GM21576 (cell line): Measurements from ENCODE around the gene EGR4.

Experiments
- ATAC-seq: cut with Tn5 transposase; IDR thresholded peaks from one replicate; pipeline ENCODE4 v1.9.1; 2021; ENCODE audit warnings: mild to moderate bottlenecking, moderate library complexity; ENCODE audit not compliant: unreplicated experiment

Gene EGR4

DNA sequence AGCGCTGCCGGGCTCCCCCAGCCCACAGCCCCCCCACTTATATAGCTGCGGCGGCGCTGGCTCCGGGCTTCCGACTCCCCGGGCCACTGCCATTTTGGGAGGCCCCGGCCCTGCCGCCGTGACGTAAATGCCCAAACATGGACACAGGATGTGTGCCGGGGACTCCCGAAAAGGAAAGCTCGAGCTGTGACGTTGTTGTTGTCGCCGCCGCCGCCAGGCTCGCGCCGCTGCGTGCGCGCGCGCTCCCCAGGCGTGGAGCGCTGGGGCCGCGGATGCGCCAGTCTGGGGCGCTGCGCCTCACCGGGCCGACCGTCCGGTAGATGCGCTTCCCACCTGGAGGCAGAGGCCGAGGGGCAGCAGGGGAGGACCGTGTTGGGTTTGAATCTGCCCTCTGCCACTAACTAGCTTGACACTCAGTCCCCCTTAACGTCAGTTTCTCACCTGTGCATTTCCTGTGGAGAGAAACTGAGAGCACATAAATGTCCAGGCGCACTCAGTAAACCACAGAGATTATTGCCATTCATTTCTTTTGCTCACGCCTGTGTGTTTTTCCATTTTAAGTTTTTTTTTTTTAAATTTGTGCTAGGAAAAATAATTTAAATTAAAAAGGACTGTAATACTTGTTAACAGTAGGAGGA, at the start of gene EGR4:
Gene EGR4, minus strand, starts transcription at position 15 of the 638 bp plus-strand sequence. CDS start 231 bp downstream, outside the sequence.
- peak; percentile 90 for ATAC-seq

DNA sequence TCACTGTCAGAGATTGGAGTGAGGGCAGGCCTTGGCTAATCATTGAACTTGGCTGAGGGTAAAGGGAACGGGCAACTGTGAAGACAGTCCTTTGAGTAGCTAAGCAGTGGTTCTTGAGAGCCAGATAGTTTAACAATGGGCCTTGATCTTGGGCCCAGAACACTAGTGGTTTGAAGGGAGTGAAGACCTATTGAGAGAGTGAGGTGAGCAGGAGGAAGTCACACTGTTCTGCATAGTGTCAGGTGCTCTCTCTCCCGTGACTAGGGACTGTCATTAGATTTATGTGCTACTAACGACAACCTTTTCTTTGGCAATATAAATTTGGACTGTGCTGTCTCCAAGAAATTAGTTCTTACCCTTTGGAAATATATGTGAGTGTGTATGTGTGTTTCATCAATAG, 47.7 kb upstream of the EGR4 start:
- ATAC-seq = no peak

GRCh38 chr2:73339201-73339600, 45.9 kb upstream of the EGR4 start:
- ATAC-seq = no peak

- no peak for ATAC-seq
Measured at GRCh38 chr2:73337828-73338227, 44.5 kb upstream of the EGR4 start.

GRCh38 chr2:73334620-73335019, 41.3 kb upstream of the EGR4 start:
- ATAC-seq = no peak

DNA sequence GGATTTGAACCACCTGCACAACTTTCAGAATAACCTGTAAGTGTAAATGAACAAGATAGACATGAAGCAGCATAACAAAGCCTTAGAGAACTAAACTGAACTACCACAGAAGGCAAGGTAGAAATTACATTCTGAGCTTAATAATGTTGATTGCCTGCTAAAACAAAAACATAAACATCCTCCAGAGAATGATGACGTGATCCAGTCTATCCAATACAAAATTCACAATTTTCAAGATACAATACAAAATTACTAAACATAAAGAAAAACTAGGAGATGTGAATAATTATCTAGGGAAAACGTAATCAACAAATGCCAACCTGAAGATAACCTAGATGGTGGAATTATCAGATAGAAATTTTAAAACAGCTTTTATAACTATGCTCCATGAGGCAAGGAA, 40.7 kb upstream of the EGR4 start:
- no peak for ATAC-seq

- no peak for ATAC-seq
Measured at GRCh38 chr2:73333564-73333963, 40.2 kb upstream of the EGR4 start.

DNA sequence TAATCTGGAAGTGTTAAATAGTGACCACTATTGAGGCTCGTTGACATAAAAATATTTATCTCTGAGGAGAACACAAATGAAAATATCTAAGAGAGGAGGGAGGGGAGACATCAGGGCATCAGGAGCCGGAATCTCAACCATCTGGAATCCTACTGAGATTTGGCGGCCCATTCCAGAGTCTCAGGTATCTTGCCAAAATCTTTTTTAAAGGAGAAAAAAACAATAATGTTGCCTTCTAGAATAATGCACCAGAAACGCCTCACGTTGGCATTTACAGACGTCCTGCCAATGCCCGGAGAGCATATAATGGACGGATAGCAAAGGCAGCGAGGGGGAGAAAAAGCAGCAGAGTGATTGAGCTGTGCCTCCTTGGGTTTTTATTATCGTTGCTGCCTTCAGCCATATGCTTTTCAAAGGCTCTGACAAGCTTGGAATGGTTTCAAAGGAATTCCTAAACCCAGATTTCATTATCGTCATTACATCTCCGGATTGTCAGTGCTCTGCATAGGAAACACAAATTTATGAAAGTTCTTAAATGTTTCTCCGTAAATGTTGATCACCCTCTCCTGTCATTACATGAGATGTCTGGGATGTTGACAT, 30.9 kb upstream of the EGR4 start:
- no peak for ATAC-seq

DNA sequence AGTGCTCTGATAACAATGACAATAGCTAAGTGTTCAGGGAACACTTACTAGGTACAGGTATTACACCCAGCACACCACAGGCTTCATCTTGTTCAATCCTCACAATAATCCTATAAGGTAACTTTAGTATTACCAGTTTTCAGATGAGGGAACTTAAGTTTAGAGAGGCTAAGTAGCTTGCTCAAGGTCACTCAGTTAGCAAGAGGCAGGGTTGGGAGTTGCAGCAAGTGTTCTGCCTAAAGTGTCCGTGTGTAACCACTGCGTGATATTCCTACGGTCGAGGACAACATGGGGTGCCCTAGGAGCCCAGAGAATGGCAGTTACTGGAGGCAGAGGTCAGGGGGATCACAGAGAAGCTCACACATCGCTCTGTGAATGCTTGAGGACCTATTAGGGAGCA, 30.2 kb upstream of the EGR4 start:
- ATAC-seq = no peak

- ATAC-seq = no peak
Measured at GRCh38 chr2:73314441-73314840, 21.1 kb upstream of the EGR4 start.

DNA sequence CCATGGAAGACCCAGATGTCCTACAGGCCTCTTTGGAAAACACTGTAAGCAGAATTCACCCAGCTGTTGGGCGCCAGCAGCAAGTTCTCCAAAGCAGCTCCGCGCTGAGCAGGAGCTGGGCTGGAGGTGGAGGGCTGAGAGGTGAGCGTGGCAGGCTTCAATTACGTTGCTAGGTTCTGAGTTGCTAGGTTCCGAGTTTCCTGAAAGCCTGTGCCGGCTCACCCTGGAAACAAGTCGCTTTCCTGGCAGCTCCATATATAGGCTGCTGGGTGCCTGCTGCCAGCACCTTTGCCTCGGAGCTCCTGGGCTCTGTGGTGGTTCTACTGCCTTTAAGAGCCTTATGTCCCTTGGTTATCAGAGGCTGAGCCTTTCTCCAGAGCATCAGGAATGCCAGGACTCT, 14.4 kb upstream of the EGR4 start:
- no peak for ATAC-seq

DNA sequence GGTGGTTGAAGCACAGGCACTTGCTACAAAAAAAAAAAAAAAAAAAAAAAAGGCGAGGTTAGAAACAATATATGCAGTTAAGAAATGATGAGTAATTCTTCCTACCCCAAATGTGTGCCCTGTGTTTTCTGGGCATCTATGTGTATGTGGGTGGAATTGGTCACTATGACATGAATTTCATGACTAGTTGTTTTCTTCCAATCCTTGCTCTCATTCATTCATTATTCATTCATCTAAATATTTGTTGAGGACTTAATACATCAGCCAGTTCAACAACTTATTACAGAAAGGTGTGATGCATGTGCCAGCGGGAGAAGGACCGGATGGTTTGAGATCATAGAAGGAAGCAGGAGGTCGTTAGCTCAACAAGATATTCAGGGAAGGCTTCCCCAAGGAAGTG, 8.3 kb upstream of the EGR4 start:
- no peak for ATAC-seq

GRCh38 chr2:73300926-73301325, 7.6 kb upstream of the EGR4 start:
- no peak for ATAC-seq

GRCh38 chr2:73297586-73297985, 4.2 kb upstream of the EGR4 start:
- no peak for ATAC-seq

DNA sequence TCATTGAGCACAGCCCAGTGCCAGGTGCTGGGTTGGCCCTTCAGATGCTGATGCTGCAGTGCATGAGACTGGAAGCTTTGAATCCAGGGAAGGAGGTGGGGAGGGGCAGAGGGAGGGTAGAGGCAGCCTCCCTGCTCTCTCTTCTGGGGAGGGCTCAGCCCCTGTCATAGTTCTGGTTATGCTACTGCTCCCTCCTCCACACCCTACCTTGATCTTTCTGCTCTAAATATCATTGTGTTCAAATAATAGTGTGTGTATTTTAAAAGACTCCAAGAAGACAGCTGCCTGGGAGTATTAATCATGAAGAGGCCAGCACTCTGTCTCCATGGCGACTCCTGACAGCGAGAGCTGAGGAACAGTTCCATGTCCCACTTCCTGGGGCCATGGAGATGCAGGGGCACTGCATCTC, 3.8 kb upstream of the EGR4 start:
- ATAC-seq = no peak

DNA sequence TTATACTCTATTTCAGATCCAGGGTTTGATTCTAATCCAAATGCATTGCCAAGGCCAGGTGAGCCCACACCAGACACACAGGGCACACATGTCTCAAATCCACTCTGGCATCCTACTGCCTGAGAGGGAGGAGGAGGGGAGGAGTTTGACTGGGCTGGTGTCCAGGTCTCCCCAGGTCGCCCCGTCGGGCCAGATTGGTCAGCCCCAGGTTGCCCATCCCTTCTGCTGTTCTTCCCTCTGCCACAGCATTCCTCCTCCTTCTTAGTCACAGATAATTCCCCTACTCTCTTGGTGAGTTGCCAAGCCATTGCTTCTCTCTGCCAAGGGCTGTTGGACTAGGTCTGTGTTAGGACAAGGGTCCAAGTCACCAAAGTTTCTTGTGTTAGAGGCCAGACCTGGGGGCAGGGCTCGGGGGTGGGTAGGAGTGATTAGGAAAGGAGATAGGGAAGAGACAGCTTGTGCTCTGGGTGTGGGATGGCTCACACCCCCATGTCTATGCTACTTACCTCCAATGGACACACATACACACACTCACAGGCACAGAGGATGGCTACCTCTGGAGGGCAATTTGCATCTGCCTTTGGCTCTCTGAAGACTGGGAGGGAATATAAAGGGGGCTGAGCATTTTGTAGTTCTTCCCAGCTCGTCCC, 2.5 kb upstream of the EGR4 start:
- no peak for ATAC-seq

DNA sequence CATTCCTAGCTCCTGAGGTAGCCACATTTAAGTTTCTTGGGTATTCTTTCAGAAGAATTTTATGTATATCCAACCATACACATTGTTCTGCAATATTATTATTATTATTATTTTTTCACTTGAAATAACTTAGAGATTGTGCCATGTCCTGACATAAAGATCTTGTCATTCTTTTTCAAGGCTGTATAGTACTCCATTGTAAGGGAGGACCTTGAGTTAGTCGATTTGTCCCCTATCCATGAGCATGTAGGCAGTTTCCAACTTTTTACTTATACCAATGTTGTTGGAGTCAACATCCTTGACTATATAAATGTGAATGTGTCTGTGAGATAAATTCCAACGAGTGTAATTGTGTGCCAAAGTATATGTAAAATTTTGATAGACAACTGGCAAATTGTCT, 891 bp upstream of the EGR4 start:
- ATAC-seq = no peak

DNA sequence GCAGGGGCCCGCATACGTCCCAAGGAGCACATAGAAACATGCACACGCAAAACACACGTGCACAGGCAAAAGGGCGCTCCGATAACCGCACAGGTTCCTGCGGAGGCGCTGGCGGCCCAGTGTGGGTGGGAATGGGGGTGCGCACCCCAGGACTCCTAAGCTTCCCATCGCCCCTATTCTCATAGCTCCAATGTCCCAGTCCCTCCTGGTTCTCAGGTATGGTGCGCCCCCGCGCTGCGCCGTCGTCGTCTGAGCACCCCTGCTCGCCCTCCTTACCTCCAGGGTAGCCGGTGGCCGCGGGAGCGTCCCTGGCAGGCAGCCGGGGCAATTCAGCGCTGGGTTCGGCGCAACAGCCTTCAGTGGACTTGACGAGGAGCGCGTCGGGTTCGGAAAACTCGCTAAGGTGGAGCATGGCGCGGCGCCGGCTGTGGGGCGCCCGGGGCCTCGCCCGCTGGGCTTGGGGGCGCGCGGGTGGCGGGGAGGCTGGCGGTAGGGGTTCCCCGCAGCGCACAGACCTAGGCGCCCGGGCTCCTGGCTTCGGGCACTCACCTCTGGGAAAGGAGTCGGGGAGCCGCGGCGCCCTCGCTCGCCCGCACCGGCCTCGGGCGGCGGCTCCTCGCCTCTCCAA, 328 bp downstream of the EGR4 start:
- no peak for ATAC-seq

DNA sequence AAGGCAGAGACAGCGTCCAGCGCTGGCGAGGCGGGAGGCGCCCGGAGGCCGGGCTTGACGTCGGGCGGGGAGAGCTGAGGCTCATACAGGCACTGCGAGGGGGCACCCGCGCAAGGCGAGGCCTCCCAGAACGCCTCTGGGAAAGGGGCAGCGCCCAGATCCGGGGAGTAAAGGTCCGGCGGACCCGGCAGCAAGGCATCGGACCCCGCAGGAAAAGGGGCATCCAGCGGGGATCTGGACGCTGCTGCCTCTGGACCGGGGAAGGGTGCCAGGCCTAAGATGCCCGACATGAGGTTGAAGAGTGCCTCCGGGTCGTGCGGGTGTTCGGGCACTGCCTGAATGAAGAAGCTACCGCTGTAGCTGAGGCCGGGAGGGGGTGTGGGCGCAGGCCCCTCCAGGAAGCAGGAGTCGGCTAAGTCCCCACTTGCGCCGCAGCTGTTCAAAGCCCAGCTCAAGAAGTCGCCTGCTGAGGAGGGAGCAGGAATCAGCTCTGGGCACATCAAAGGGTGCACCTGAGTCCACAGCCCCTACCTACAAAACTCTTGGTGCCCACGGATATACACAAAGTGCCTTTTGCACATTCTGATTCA, 937 bp downstream of the EGR4 start:
- no peak for ATAC-seq

DNA sequence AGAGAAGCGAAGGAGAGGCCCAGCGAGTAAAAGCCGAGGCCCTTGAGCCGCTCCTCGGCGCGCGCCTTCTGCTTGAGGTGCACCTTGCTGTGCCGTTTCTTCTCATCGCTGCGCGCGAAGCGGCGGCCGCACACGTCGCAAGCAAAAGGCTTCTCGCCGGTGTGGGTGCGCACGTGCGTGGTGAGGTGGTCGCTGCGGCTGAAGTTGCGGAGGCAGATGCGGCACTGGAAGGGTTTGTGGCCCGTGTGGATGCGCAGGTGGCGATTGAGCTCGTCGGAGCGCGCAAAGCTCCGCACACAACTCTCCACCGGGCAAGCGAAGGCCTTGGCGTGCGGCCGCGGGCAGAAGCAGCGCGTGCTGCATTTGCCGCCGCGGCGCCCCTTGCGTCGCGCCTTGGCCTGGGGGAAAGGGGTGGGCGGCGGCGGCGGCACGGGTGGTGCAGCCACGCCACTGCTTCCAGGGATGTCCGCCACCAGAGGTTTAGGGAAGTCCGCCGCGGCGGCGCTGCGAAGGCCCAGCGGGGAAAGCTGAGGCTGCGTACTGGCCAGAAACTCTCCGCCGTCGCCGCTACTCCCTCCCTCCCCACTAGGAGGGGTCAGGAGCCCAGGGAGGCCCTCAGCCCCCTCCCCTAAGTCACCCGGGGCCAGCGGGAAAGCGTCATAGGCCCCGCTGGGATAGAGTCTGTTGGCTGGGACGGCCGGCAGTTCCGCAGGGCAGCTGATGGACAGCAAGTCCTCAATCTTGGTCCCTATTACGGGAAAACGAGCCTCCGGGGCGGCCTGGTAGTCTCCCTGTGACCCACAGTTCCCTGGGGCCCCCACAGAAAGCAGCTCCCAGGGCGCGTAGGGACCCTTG, 1.7 kb downstream of the EGR4 start:
- ATAC-seq = no peak

- ATAC-seq = no peak
Measured at GRCh38 chr2:73291093-73291460, 2.3 kb downstream of the EGR4 start.
